ENCODE results near the gene KIF16B. TPM values are rescaled to one million over a fixed set of nuclear protein-coding genes. Genes with fewer than 3 reads are reported as not detected.

The KIF16B gene
- total and polyA plus RNA-seq, 10 of the 15 experiments (the other 5 are each of a cell fraction or from before 2014, with no cell fraction given), result 0.21 to 5.2 (median 3.0) TPM

GRCh38 chr20:16569246-16570153, 3.7 kb downstream of the KIF16B start:
- CTCF ChIA-PET, result no interaction called here
- Histone ChIP-seq H3K27ac (ENCODE audit: control insufficient read depth, insufficient read depth) (no peak overlapping the region), H3K4me2 (ENCODE audit: control insufficient read depth, insufficient read depth) (no peak overlapping the region), H2AFZ (ENCODE audit: control insufficient read depth, low read depth, low read length) (no peak overlapping the region), H3K4me1 (ENCODE audit: control insufficient read depth, insufficient read depth, low read length) (peaks cover 3% of the 10 kb centered on the region), H3K36me3 (ENCODE audit: control insufficient read depth in 2 of 2, insufficient read depth in 2 of 2, low read length in 1 of 2) (no peaks in the 10 kb centered on the region), H3K9me3 (replicated peaks; ENCODE audit: control insufficient read depth, insufficient read depth, low read length) (no peaks in the 10 kb centered on the region), H3K9ac (ENCODE audit: control insufficient read depth, insufficient read depth, low read length) (no peak overlapping the region), H3K4me3 (no peak overlapping the region), H3K27me3 (replicated peaks in 1 of 2; ENCODE audit: control insufficient read depth in 2 of 2, insufficient read depth in 2 of 2, low read length in 1 of 2) (no peaks in the 10 kb centered on the region), H3K79me2 (ENCODE audit: control insufficient read depth, insufficient read depth, low read length) (no peaks in the 10 kb centered on the region), H4K20me1 (ENCODE audit: control insufficient read depth, insufficient read depth) (no peaks in the 10 kb centered on the region)
- POLR2A ChIA-PET, result no interaction called here
- TF ChIP-seq YY1 (IDR thresholded peaks at IDR 0.05; ENCODE audit: low read depth, low read length) (0 out of 2 replicates have a peak, but pooled peaks have one; percentile 26), TBL1XR1 (IDR thresholded peaks at IDR 0.05; ENCODE audit: low read depth, low read length) (no peak), HSF1 (IDR thresholded peaks at IDR 0.05; ENCODE audit: low read depth, low read length) (no peak), USF2 (IDR thresholded peaks at IDR 0.05; ENCODE audit: borderline replicate concordance, low read depth, low read length) (no peak), SPI1 (IDR thresholded peaks at IDR 0.05; ENCODE audit: borderline replicate concordance, insufficient read depth, low read depth, low read length) (peak; percentile 80), ZBTB33 (IDR thresholded peaks at IDR 0.05) (no peak), CEBPB (IDR thresholded peaks at IDR 0.05; ENCODE audit: borderline replicate concordance in 1 of 2, low read depth in 2 of 2, low read length in 2 of 2) (no peak), ZNF687 (IDR thresholded peaks at IDR 0.05) (no peak)
- no peak for ATAC-seq
- 75% methylated on average over 4 of the region's 4 CpGs for WGBS (ENCODE audit: insufficient coverage, insufficient replicate concordance, low lambda C conversion rate, missing lambda C conversion rate)
- RAD21 ChIA-PET (ENCODE audit: unreplicated experiment), result no interaction called here
- no peak for FAIRE-seq
- SMC1A ChIA-PET (ENCODE audit: uncharacterized antibody, unreplicated experiment), result no interaction called here
- BruUV-seq (replicated peaks), result no TSS peak
- intact Hi-C loops (cut with micrococcal nuclease; ENCODE audit: unreplicated experiment), result loop anchor here (10.0 kb wide), 1 partner anchor 255 kb away; no protein-coding TSS in a partner anchor
- in situ Hi-C loops (cut with MboI), result no loop called here
- DNase-seq (ENCODE audit: low read depth, low spot score), result no peak

All from GM12878 (cell line).